Common myeloid progenitor, CD34-positive (primary cell): ENCODE results near the gene SYTL5.

Source experiments
- CTCF ChIA-PET: fragments of 350-600 bp; sonication (Branson Sonifier 250); formaldehyde crosslinking; loops from one replicate; lab custom pipeline; 2021; ENCODE audit warnings: antibody characterized with exemption; lab: Charles Lee
- POLR2A ChIA-PET: fragments of 350-600 bp; sonication (Branson Sonifier 250); formaldehyde crosslinking; loops from one replicate; lab custom pipeline; 2021; ENCODE audit warnings: antibody characterized with exemption; lab: Charles Lee
- DNase-seq, 3 donors: peaks; one replicate each; pipeline versions ENCODE4 v3.0.0 to v3.0.0-alpha.2; 2013
- H3K27ac ChIP-seq, 2 experiments: 1 replicate in 1 of 2; 2 replicates in 1 of 2; pipeline ENCODE4 v1.7.0; 2013; ENCODE audit warnings: inconsistent platforms in 2 of 2, low read length in 2 of 2, mild to moderate bottlenecking in 2 of 2, low read depth in 1 of 2, moderate library complexity in 1 of 2; ENCODE audit not compliant: severe bottlenecking in 2 of 2, insufficient read depth in 1 of 2, poor library complexity in 1 of 2
- H3K27me3 ChIP-seq, 5 experiments: replicated peaks in 2 of 5; 1 replicate in 3 of 5; 2 replicates in 2 of 5; pipeline versions ENCODE4 v1.6.1 to v1.7.0; 2013; ENCODE audit warnings: low read length in 4 of 5, mild to moderate bottlenecking in 2 of 5, moderate library complexity in 2 of 5, inconsistent platforms in 1 of 5; ENCODE audit not compliant: insufficient read depth in 5 of 5, control insufficient read depth in 4 of 5
- H3K36me3 ChIP-seq, 4 experiments: 1 replicate in 2 of 4; 2 replicates in 2 of 4; pipeline versions ENCODE4 v1.6.1 to v1.7.0; 2013; ENCODE audit warnings: low read length in 3 of 4, control low read depth in 1 of 4, mild to moderate bottlenecking in 1 of 4; ENCODE audit not compliant: control insufficient read depth in 4 of 4, insufficient read depth in 4 of 4
- H3K4me1 ChIP-seq, 4 experiments: 1 replicate in 3 of 4; 2 replicates in 1 of 4; pipeline versions ENCODE4 v1.6.1 to v1.7.1; 2013; ENCODE audit warnings: low read length in 3 of 4, mild to moderate bottlenecking in 3 of 4, control low read depth in 1 of 4, inconsistent platforms in 1 of 4, moderate library complexity in 1 of 4; ENCODE audit not compliant: control insufficient read depth in 4 of 4, insufficient read depth in 4 of 4; ENCODE audit errors: control extremely low read depth in 1 of 4
- H3K4me3 ChIP-seq, 7 experiments: 1 replicate in 4 of 7; 2 replicates in 3 of 7; pipeline versions ENCODE4 v1.5.1 to v1.7.0; 2013; ENCODE audit warnings: mild to moderate bottlenecking in 7 of 7, low read length in 6 of 7, moderate library complexity in 6 of 7, inconsistent platforms in 2 of 7, low read depth in 2 of 7, control low read depth in 1 of 7; ENCODE audit not compliant: insufficient read depth in 4 of 7, control insufficient read depth in 1 of 7; ENCODE audit errors: extremely low read depth in 1 of 7
- H3K9me3 ChIP-seq, 5 experiments: 1 replicate in 4 of 5; 2 replicates in 1 of 5; pipeline versions ENCODE4 v1.6.1 to v1.7.1; 2013; ENCODE audit warnings: low read length in 4 of 5, mild to moderate bottlenecking in 2 of 5, inconsistent platforms in 1 of 5, low read depth in 1 of 5, moderate library complexity in 1 of 5; ENCODE audit not compliant: control insufficient read depth in 4 of 5, insufficient read depth in 2 of 5; ENCODE audit errors: control extremely low read depth in 1 of 5
- WGBS: methylation state at CpG from one replicate; pipeline ENCODE4 v1.1.5; 2013; ENCODE audit not compliant: insufficient coverage; 5-methylcytosine and 5-hydroxymethylcytosine counted together

The SYTL5 gene

DNA sequence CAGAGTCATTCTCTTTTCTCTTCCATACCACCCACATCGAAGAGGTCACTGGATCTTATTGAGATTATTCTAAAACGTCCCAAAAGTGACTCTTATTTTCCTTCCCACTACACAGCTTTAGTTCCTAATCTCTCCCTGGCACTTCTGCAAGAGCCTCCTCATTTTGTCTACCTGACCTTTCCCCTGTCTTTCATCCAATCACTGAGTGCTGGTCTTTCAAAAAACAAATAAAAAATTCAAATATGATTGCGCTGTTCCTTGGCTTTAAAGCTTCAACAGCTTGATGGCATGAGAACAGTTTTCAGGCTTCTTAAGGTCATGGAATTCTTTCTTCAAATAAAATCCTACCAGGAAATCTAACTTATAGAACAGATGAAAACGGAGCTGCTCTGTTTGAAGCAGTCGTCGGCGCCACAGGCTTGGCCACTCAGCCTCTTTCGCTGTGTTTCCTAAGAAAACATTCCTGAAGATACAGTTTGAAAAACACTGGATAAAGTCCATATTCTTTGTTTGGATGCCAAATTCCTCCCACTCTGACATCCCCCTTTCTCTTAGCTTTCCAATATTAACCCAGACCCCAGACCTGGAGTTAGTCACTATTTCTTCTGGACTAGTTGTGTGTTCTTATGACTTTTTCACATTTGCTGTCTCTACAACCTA is 12.5 kb downstream of the SYTL5 start:
- DNase-seq, result no peak
- CTCF ChIA-PET, result no interaction called here
- H3K4me3 ChIP-seq, result no peak overlapping the region

DNA sequence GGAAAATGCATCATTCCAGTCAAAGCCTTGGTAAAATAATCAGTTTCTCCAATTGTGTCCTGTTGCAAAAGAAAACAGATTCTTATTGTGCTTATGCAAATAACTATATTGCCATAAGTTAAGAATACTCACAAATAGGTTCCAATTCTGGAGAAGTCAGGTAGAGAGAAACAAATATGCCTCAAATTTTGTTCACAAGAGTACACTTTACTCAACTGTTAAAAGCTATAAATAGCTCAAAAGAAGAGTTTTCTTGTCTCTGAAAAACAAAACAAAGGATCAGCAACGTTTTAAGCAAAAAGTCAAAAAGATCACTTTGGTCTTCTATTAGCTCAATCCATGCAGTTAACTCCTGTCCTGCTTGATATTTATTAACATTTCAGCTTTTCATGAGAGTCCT is 21.9 kb downstream of the SYTL5 start:
- Histone ChIP-seq H3K9me3 (no peaks in the 10 kb centered on the region), H3K27ac (no peak overlapping the region), H3K4me1 (no peaks in the 10 kb centered on the region), H3K4me3 (no peak overlapping the region), H3K36me3 (no peaks in the 10 kb centered on the region), H3K27me3 (peaks cover 0 to 4% (median 0%) of the 10 kb centered on the region in 5 experiments)
- no CpG with 5 or more reads among the region's 1 CpG for WGBS
- POLR2A ChIA-PET, result no interaction called here
- CTCF ChIA-PET, result no interaction called here
- DNase-seq, result no peak

More for the DNA sequence above, 12.5 kb downstream of the SYTL5 start:
- no peaks in the 10 kb centered on the region for H3K9me3 ChIP-seq
- H3K36me3 ChIP-seq, result no peaks in the 10 kb centered on the region
- H3K4me1 ChIP-seq, result no peaks in the 10 kb centered on the region
- H3K27me3 ChIP-seq, result no peaks in the 10 kb centered on the region
- POLR2A ChIA-PET, result no interaction called here
- WGBS, result 81% methylated on average over 8 of the region's 8 CpGs
- no peak overlapping the region for H3K27ac ChIP-seq

DNA sequence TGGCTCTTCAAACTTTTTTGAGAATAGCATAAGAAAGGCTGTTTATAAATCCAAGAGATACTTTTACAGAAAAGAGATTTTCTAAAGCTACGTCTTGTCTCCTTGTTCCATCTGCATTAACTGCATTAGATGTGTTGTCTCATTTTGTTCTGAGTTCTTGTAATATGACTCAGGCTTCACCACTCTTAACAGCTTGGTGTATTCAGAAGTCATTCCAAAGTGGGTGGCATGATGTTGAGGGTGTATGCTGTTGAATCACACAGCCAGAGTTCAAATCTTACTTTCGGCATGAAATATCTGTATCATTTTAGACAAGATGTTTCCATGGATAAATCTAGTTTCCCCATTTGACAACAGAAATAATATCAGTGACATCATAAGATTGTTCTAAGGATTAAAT is 30.1 kb downstream of the SYTL5 start:
- Histone ChIP-seq H3K27ac (no peak overlapping the region), H3K27me3 (no peaks in the 10 kb centered on the region), H3K9me3 (no peaks in the 10 kb centered on the region), H3K36me3 (no peaks in the 10 kb centered on the region), H3K4me3 (no peak overlapping the region), H3K4me1 (no peaks in the 10 kb centered on the region)
- no peak for DNase-seq
- no CpG with 5 or more reads among the region's 2 CpGs for WGBS
- ChIA-PET POLR2A (no interaction called here), CTCF (no interaction called here)

DNA sequence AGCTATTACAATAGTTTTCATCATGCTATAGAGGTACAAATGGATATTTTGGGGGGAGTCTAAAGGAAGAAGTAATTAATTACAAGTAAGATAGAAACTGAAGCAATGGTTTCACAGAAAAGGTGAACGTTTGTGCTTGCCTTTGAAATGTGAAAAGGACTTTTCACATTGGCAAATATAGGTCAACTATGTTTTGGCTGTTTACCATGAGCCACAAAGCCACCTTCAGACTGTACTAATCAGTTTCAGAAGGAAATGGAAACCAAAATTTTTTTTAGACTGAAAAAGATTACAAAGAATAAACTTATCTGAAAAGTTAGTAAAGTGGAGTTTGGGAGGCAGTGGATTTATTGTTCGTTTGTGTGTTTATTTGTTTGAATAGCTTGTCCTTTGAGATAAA is 32.1 kb downstream of the SYTL5 start:
- no peaks in the 10 kb centered on the region for H3K27me3 ChIP-seq
- no peaks in the 10 kb centered on the region for H3K9me3 ChIP-seq
- WGBS, result no CpG with 5 or more reads among the region's 2 CpGs
- H3K4me3 ChIP-seq, result no peak overlapping the region
- ChIA-PET POLR2A (no interaction called here), CTCF (no interaction called here)
- H3K36me3 ChIP-seq, result no peaks in the 10 kb centered on the region
- no peak overlapping the region for H3K27ac ChIP-seq
- no peaks in the 10 kb centered on the region for H3K4me1 ChIP-seq
- no peak for DNase-seq

DNA sequence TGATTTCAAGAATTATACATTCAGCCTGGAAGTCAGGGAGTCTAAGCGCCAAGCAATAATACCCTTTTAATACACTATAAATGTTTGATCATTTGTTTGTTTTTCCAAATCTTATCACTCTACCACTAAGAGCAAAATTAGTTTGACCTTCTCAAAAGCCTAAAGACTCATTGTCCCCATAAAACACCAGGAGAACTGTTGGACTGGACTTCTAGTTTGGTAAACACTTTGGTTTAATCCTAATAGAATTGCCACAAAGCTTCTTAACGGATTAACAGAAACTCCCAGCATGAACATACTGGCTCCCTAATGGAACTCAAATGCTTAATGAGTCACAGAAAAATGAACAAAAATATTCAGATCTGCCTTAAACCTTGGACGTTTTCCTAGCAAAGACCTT is 34.9 kb downstream of the SYTL5 start:
- H3K9me3 ChIP-seq, result no peaks in the 10 kb centered on the region
- POLR2A ChIA-PET, result no interaction called here
- no peak for DNase-seq
- H3K27ac ChIP-seq, result no peak overlapping the region
- H3K4me1 ChIP-seq, result no peaks in the 10 kb centered on the region
- CTCF ChIA-PET, result no interaction called here
- no peaks in the 10 kb centered on the region for H3K27me3 ChIP-seq
- no peaks in the 10 kb centered on the region for H3K36me3 ChIP-seq
- WGBS, result 67% methylated on average over 1 of the region's 3 CpGs
- no peak overlapping the region for H3K4me3 ChIP-seq

DNA sequence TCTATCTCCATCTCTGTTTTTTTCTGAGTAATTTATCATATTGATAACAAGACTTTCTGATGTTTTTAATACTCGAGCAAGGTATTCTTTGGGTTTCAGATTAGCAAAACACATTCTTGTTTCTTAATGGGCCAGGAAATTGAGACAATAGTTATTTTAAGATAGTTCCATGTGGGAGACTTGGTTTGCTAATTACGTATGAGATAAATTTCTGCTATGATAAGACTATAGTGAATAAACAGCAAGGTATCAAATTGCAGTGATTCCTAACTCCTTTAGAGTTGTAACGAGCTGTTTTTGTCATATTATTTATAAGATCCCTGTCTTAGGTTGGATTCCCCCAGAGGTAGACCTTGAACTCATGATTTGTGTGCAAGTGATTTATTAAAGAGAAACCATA is 38.3 kb downstream of the SYTL5 start:
- POLR2A ChIA-PET, result no interaction called here
- CTCF ChIA-PET, result no interaction called here
- H3K27me3 ChIP-seq, result no peaks in the 10 kb centered on the region
- no peaks in the 10 kb centered on the region for H3K4me1 ChIP-seq
- no CpG with 5 or more reads among the region's 3 CpGs for WGBS
- H3K9me3 ChIP-seq, result no peaks in the 10 kb centered on the region
- no peaks in the 10 kb centered on the region for H3K36me3 ChIP-seq
- DNase-seq, result no peak
- no peak overlapping the region for H3K4me3 ChIP-seq
- H3K27ac ChIP-seq, result no peak overlapping the region

DNA sequence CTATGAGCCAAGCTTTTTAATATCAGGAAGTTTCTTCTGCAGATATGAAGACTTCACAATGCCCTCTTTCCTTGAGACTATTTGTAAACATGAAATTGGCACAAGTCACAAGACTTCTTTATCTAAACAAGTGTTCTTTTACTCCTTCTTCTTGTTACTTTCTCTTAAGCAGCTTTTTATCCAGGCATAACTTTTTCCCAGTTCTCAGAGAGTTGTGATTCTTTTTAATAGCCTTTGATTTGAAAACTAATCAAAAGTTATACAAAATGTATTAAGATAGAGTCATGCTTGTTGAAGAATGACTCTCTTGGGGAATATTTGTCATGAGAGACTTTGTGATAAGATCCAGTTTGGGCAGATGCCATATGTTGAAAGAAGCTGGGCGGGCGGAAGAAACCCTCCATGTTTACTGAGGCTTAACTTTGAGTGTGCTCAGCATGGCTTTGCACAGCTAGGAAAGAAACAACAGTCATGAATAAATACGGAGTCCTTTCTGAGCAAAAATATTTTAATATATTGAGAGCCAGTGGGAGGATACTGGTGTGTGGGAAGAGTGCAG is 39.3 kb downstream of the SYTL5 start:
- Histone ChIP-seq H3K4me1 (no peaks in the 10 kb centered on the region), H3K27me3 (no peaks in the 10 kb centered on the region), H3K27ac (no peak overlapping the region), H3K36me3 (no peaks in the 10 kb centered on the region), H3K9me3 (no peaks in the 10 kb centered on the region), H3K4me3 (no peak overlapping the region)
- CTCF ChIA-PET, result no interaction called here
- POLR2A ChIA-PET, result no interaction called here
- WGBS, result 91% methylated on average over 3 of the region's 3 CpGs
- no peak for DNase-seq
